Sigmoid colon (tissue), 7 donors: ENCODE data around the gene WASHC4. TPM values are rescaled to one million over a fixed set of nuclear protein-coding genes. Genes with fewer than 3 reads are reported as not detected.

Experiments used
- DNase-seq: peaks from one replicate; pipeline ENCODE4 v3.0.0-alpha.2; 2019
- H3K27ac ChIP-seq, 4 donors: fragments of 200-600 bp; sonication (generic); one replicate each; pipeline ENCODE4 v1.5.1; 2016 to 2019; ENCODE audit warnings: mild to moderate bottlenecking in 1 of 4
- H3K27me3 ChIP-seq, 3 donors: fragments of 200-600 bp; sonication (generic); one replicate each; pipeline ENCODE4 v1.5.1; 2019; ENCODE audit warnings: mild to moderate bottlenecking in 1 of 3
- H3K36me3 ChIP-seq, 4 donors: fragments of 200-600 bp; sonication (generic); one replicate each; pipeline ENCODE4 v1.5.1; 2016 to 2019
- H3K4me1 ChIP-seq, 4 donors: fragments of 200-600 bp; sonication (generic); one replicate each; pipeline ENCODE4 v1.5.1; 2017 to 2019
- H3K4me3 ChIP-seq, 4 donors: fragments of 200-600 bp; sonication (generic); one replicate each; pipeline ENCODE4 v1.5.1; 2017 to 2019; ENCODE audit warnings: mild to moderate bottlenecking in 2 of 4, moderate library complexity in 1 of 4
- H3K9me3 ChIP-seq, 4 donors: fragments of 200-600 bp in 3 of 4; sonication (generic) in 3 of 4; one replicate each; pipeline versions ENCODE4 v1.5.1 to v1.6.1; 2013 to 2019
- EP300 ChIP-seq, 4 donors: sonication (generic); formaldehyde crosslinking; IDR thresholded peaks; one replicate each; pipeline ENCODE4 v1.6.1; 2017; ENCODE audit warnings: antibody characterized with exemption in 4 of 4
- POLR2A ChIP-seq, 2 donors: fragments of 450-650 bp; IDR thresholded peaks; one replicate each; pipeline ENCODE4 v1.6.1; 2016; ENCODE audit warnings: antibody characterized with exemption in 2 of 2, mild to moderate bottlenecking in 2 of 2, moderate library complexity in 2 of 2
- POLR2AphosphoS5 ChIP-seq, 4 donors: sonication (generic); formaldehyde crosslinking; IDR thresholded peaks; one replicate each; pipeline ENCODE4 v1.6.1; 2017; ENCODE audit warnings: antibody characterized with exemption in 4 of 4
- WGBS, 2 donors: extraction: QIAGEN DNeasy Blood & Tissue Kit; methylation state at CpG; one replicate each; pipeline ENCODE4 v1.1.7; 2013; 5-methylcytosine and 5-hydroxymethylcytosine counted together
- intact Hi-C: fragments of 100-400 bp; cut with DNase I; formaldehyde crosslinking; loops from one replicate; pipeline ENCODE4 v1.15.1; 2023
- polyA plus RNA-seq, 3 donors: library from polyadenylated mRNA; stranded (reverse); fragments of 200-250 nt; gene quantifications; one replicate each; pipeline ENCODE4 v1.2.3, GENCODE V29; 2013
- total RNA-seq, 4 donors: library from RNA; depleted of rRNA; stranded (reverse); fragments of >200 nt; gene quantifications; one replicate each; pipeline ENCODE4 v1.1.0, GENCODE V29; 2016
- TF ChIP-seq, protein P1 (sequence below), 4 experiments: fragments of 450-650 bp in 3 of 4; fragments of 200-600 bp in 1 of 4; IDR thresholded peaks; one replicate each; pipeline ENCODE4 v1.5.1; 2016 to 2019; ENCODE audit warnings: antibody characterized with exemption in 4 of 4, mild to moderate bottlenecking in 3 of 4, moderate library complexity in 2 of 4
- donor health status: healthy with polysubstance abuse.
- donor health status: Bipolar disorder and iron deficiency.
- donor health status: healthy.

The WASHC4 gene
- total and polyA plus RNA-seq, 7 donors, result 9.6 to 64.3 (median 43.3) TPM

DNA sequence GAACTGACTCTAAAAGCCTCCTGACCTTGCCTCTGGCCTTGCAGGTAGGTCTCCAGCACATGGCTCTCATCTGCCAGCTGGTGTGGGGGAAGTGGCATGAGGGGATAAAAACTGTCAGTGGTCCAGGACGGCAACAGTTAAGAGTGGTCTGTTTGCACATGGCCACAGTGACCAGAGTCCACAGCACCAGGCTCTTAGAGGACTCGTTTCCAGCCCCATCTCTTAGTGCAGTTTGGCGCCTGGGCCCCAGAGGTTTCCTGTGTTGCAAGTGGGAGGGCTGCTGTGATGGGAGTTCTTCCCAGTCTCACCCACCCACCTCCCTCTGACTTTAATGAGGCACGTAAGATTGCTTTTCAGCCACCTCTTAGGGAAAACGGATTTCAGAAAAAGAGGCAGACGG is 91.4 kb downstream of the WASHC4 start:
- Histone ChIP-seq H3K4me1 (peaks cover 0 to 12% (median 5%) of the 10 kb centered on the region in 4 donors), H3K36me3 (peaks cover 24 to 81% (median 30%) of the 10 kb centered on the region in 4 donors), H3K4me3 (no peak overlapping the region), H3K9me3 (no peaks in the 10 kb centered on the region), H3K27me3 (no peaks in the 10 kb centered on the region), H3K27ac (no peak overlapping the region)
- intact Hi-C loops, result no loop called here
- no peak for DNase-seq
- WGBS, 2 donors, result 82 to 86% methylated on average over 6 of the region's 6 CpGs
- no peak for TF ChIP-seq POLR2AphosphoS5 (IDR thresholded peaks at IDR 0.05)
- no peak for TF ChIP-seq EP300 (IDR thresholded peaks at IDR 0.05)
- no peak for TF ChIP-seq POLR2A (IDR thresholded peaks at IDR 0.05)
- TF ChIP-seq, protein P1, sequence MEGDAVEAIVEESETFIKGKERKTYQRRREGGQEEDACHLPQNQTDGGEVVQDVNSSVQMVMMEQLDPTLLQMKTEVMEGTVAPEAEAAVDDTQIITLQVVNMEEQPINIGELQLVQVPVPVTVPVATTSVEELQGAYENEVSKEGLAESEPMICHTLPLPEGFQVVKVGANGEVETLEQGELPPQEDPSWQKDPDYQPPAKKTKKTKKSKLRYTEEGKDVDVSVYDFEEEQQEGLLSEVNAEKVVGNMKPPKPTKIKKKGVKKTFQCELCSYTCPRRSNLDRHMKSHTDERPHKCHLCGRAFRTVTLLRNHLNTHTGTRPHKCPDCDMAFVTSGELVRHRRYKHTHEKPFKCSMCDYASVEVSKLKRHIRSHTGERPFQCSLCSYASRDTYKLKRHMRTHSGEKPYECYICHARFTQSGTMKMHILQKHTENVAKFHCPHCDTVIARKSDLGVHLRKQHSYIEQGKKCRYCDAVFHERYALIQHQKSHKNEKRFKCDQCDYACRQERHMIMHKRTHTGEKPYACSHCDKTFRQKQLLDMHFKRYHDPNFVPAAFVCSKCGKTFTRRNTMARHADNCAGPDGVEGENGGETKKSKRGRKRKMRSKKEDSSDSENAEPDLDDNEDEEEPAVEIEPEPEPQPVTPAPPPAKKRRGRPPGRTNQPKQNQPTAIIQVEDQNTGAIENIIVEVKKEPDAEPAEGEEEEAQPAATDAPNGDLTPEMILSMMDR (IDR thresholded peaks at IDR 0.05), result no peak

DNA sequence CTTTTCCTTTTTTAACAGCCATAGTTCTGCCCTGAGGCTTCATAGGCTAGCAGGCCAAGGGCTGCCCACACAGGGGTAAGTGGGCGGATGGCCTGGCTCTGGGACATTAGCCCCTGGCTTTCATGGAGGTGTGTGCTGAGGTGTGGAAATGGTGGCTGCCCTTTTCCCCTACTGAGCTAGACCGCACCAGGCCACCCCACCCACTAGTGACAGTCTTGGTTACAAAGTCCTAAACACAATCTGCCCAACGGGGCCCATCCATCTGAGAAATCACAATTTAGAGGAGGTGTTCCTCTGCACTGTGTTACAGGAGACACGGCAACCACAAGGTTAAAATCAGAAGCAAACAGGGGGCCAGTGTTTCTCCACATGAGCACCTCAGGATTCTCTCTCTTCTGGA is 92.9 kb downstream of the WASHC4 start:
- TF ChIP-seq EP300 (IDR thresholded peaks at IDR 0.05), result no peak
- no peak for TF ChIP-seq POLR2A (IDR thresholded peaks at IDR 0.05)
- TF ChIP-seq, protein P1 (IDR thresholded peaks at IDR 0.05), result no peak
- no peak for TF ChIP-seq POLR2AphosphoS5 (IDR thresholded peaks at IDR 0.05)
- no peak overlapping the region for H3K27ac ChIP-seq
- no peak for DNase-seq
- no peaks in the 10 kb centered on the region for H3K27me3 ChIP-seq
- 90 to 96% methylated on average over 4 of the region's 4 CpGs for WGBS, 2 donors
- H3K4me1 ChIP-seq, result peaks cover 0 to 12% (median 5%) of the 10 kb centered on the region in 4 donors
- intact Hi-C loops, result no loop called here
- H3K4me3 ChIP-seq, result no peak overlapping the region
- no peaks in the 10 kb centered on the region for H3K9me3 ChIP-seq
- H3K36me3 ChIP-seq, result peaks cover 21 to 81% (median 27%) of the 10 kb centered on the region in 4 donors

DNA sequence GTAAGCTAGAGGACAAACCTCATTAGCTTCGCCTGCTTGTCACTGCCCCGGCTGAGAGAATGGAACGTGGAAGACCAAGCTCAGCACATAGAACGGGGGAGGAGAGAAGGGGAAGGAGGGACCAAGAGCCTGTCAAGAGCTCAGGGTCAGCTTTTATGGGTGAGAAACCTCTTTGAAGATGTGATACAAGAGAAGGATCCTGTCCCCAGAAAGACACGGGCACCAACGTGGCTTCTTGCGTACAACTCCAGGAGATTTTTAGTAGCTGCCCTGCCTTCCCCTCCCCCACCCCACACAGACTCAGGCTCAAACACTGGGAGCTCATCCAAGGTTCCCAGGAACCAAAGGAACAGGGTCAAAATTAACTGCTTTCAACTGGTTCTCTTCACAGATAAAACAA is 93.8 kb downstream of the WASHC4 start:
- no peaks in the 10 kb centered on the region for H3K27me3 ChIP-seq
- no peaks in the 10 kb centered on the region for H3K9me3 ChIP-seq
- WGBS, 2 donors, result 90 to 91% methylated on average over 7 of the region's 7 CpGs
- TF ChIP-seq, protein P1 (IDR thresholded peaks at IDR 0.05), result no peak
- TF ChIP-seq POLR2A (IDR thresholded peaks at IDR 0.05) (no peak), POLR2AphosphoS5 (IDR thresholded peaks at IDR 0.05) (no peak), EP300 (IDR thresholded peaks at IDR 0.05) (no peak)
- no peak for DNase-seq
- intact Hi-C loops, result no loop called here
- no peak overlapping the region for H3K4me3 ChIP-seq
- no peak overlapping the region for H3K27ac ChIP-seq
- peaks cover 24 to 87% (median 34%) of the 10 kb centered on the region in 4 donors for H3K36me3 ChIP-seq
- peaks cover 0 to 12% (median 5%) of the 10 kb centered on the region in 4 donors for H3K4me1 ChIP-seq

DNA sequence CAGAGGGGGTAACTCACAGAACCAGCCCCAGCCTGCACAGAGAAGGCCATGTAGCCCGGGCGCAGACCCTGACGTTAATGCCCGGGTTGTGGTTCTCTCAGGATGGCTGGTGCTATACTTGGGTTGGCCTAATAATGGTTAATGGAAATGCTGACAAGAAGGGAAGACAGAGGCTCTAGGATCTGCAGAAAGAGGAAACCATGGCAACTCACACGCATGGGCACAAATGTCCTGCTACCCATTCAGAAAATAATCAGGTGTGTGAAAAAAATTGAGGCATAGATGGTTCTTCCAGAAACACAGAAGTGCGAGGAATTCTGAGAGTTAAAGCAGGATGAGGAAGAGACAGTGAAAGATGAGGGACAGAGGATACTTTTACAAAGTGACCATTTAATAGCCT is 94.7 kb downstream of the WASHC4 start:
- WGBS, 2 donors, result 96 to 97% methylated on average over 6 of the region's 6 CpGs
- Histone ChIP-seq H3K4me3 (no peak overlapping the region), H3K36me3 (peaks cover 28 to 87% (median 42%) of the 10 kb centered on the region in 4 donors), H3K4me1 (peaks cover 0 to 12% (median 5%) of the 10 kb centered on the region in 4 donors), H3K9me3 (no peaks in the 10 kb centered on the region), H3K27me3 (no peaks in the 10 kb centered on the region), H3K27ac (no peak overlapping the region)
- DNase-seq, result no peak
- intact Hi-C loops, result no loop called here
- no peak for TF ChIP-seq POLR2A (IDR thresholded peaks at IDR 0.05)
- no peak for TF ChIP-seq POLR2AphosphoS5 (IDR thresholded peaks at IDR 0.05)
- TF ChIP-seq, protein P1 (IDR thresholded peaks at IDR 0.05), result no peak
- TF ChIP-seq EP300 (IDR thresholded peaks at IDR 0.05), result no peak

DNA sequence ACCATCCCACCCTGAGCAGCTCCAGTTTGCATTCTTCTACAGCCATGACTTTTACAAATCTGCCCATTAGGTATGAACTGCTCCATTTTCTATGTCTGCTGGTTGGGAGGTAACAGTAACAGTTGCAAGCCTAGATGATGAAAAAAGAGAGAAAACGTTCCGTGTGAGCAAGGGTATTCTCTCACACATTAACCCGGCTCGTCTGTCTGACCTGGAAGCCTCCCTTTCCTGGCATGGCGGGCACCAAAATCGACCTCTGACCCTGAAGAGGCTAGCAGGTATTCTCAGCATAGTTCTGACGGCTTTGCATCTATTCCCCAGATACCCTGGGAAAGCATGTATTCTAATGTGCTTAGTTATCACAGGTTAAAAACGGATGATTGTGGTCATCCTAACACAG is 96.6 kb downstream of the WASHC4 start:
- intact Hi-C loops, result no loop called here
- Histone ChIP-seq H3K4me1 (peaks cover 0 to 12% (median 5%) of the 10 kb centered on the region in 4 donors), H3K4me3 (no peak overlapping the region), H3K9me3 (no peaks in the 10 kb centered on the region), H3K27me3 (no peaks in the 10 kb centered on the region), H3K36me3 (peaks cover 17 to 87% (median 48%) of the 10 kb centered on the region in 4 donors), H3K27ac (no peak overlapping the region)
- no peak for DNase-seq
- WGBS, 2 donors, result 95% methylated on average over 8 of the region's 8 CpGs
- TF ChIP-seq POLR2AphosphoS5 (IDR thresholded peaks at IDR 0.05), result no peak
- no peak for TF ChIP-seq POLR2A (IDR thresholded peaks at IDR 0.05)
- TF ChIP-seq, protein P1 (IDR thresholded peaks at IDR 0.05), result no peak
- no peak for TF ChIP-seq EP300 (IDR thresholded peaks at IDR 0.05)
